ENCODE measurements around the gene CPN1. TPM values are rescaled to one million over a fixed set of nuclear protein-coding genes. Genes with fewer than 3 reads are reported as not detected.
"Not testable (repeated sequence)": the region's sequence is repeated elsewhere in the genome, so short reads cannot be mapped to it uniquely, and the experiment has no call there.

The CPN1 gene
- total RNA-seq, 2 experiments from 2014 or later = not detected

DNA sequence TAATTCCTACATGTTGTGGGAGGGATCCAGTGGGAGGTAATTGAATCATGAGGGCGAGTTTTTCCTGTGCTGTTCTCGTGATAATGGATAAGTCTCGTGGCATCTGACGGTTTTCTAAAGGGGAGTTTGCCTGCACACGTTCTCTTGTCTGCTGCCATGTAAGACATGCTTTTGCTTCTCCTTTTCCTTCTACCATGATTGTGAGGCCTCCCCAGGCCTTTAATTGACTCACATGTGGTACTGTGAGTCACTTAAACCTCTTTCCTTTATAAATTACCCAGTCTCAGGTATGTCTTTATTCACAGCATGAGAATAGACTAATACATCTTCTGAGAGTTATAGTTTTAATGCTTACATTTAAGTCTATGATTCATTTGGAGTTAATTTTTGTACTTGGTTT, 22.6 kb upstream of the CPN1 start:
- no peaks in the 10 kb centered on the region for H3K9me3 Mint-ChIP-seq
- H3K27ac Mint-ChIP-seq = no peak overlapping the region
- H3K4me3 Mint-ChIP-seq = no peak overlapping the region
- DNase-seq = no peak
- H3K36me3 Mint-ChIP-seq = no peaks in the 10 kb centered on the region
- ATAC-seq (ENCODE audit: low read depth) = no peak
- H3K4me1 Mint-ChIP-seq = peaks cover under 1% of the 10 kb centered on the region
- peaks cover 41% of the 10 kb centered on the region for H3K27me3 Mint-ChIP-seq
- POLR2A ChIA-PET = no interaction called here

DNA sequence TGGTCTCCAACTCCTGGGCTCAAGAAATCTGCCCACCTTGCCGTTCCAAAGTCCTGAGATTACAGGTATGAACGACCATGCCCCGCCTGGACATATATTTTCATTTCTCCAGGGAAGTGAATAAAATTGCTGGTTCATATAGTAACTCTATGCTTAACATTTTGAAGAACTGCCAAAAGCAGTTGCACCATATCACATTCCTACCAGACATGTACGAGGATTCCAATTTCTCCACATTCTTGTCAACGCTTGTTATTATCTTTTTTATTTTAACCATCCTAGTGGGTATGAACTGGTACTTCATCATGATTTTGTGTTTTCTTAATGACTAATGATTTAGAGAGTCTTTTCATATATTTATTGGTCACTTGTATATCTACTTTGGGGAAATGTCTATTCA, 21.9 kb upstream of the CPN1 start:
- no peak for ATAC-seq (ENCODE audit: low read depth)
- no peaks in the 10 kb centered on the region for H3K9me3 Mint-ChIP-seq
- H3K27me3 Mint-ChIP-seq = peaks cover 42% of the 10 kb centered on the region
- no peak for DNase-seq
- no peaks in the 10 kb centered on the region for H3K4me1 Mint-ChIP-seq
- POLR2A ChIA-PET = no interaction called here
- no peaks in the 10 kb centered on the region for H3K36me3 Mint-ChIP-seq
- H3K27ac Mint-ChIP-seq = no peak overlapping the region
- no peak overlapping the region for H3K4me3 Mint-ChIP-seq

DNA sequence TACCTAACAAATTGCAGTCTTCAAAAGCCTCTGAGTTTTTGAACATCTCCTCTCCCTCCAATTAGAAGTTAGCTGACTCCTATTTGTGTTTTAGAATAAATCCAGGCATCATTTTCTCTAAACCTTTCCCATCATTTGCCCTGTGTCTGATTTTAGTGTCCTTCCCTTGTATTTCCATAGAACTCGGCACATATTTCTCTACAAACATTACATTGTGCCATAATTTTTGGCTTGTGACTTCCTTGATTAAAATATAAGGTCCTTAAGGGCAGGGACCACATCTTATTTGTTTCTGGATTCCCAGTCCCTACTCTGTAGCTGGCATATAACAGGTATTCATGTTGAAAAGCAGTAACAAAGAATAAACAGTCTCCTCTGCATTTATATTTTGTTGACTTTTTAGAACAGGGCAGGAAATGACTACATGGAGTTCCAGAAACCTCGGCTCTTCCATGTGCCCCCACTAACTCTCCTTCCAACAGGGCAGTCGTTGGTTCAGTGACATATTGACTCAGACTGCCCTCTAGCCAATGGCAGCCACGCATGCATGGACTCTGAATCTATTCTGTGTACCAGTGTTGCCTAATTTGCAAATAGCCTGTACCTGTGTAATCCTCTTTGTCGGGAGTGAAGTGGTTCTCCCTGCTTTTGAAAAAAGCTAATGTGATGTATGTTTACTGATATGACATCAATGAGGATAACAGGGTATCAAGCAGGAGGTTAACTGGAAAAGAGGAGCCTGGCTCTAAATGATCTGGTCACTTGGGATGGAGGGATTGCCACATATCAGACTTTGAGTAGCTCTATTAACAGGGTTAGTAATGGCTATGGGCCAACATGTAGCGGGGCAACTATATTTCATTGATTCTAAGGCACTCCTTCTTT, 19.8 kb upstream of the CPN1 start:
- Mint-ChIP-seq H3K36me3 (no peaks in the 10 kb centered on the region), H3K27ac (no peak overlapping the region), H3K27me3 (peaks cover 41% of the 10 kb centered on the region), H3K4me3 (no peak overlapping the region), H3K9me3 (no peaks in the 10 kb centered on the region), H3K4me1 (no peaks in the 10 kb centered on the region)
- ATAC-seq (ENCODE audit: low read depth) = no peak
- no peak for DNase-seq
- POLR2A ChIA-PET = no interaction called here

DNA sequence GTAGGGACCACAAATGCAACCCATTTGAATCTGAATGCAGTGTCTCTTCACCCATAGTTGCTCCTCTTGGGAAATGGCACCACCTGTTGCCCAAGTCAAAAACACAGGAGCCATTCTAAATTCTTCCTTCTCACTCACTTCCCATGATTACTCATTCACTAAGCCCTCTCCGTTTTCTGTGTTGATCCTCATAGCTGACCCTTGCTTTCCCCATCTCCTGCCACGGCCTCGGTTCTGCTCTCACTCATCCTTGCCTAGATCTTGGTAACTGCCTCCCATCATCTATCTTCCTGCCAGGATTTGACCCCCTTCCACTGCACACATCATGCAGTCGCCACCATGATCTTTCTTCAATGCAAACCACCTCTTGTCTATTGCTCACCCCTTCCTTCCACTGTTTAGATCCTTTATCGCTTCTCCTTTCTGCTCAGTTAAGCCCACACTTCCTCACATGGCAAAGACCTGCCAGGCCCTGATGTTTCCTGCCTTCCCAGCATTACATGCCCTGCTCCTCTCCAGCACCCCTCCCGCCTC, 19.0 kb upstream of the CPN1 start:
- no peaks in the 10 kb centered on the region for H3K4me1 Mint-ChIP-seq
- DNase-seq (no peak), ATAC-seq (ENCODE audit: low read depth) (no peak)
- peaks cover 41% of the 10 kb centered on the region for H3K27me3 Mint-ChIP-seq
- no peaks in the 10 kb centered on the region for H3K36me3 Mint-ChIP-seq
- H3K4me3 Mint-ChIP-seq = no peak overlapping the region
- no peak overlapping the region for H3K27ac Mint-ChIP-seq
- POLR2A ChIA-PET = no interaction called here
- no peaks in the 10 kb centered on the region for H3K9me3 Mint-ChIP-seq

DNA sequence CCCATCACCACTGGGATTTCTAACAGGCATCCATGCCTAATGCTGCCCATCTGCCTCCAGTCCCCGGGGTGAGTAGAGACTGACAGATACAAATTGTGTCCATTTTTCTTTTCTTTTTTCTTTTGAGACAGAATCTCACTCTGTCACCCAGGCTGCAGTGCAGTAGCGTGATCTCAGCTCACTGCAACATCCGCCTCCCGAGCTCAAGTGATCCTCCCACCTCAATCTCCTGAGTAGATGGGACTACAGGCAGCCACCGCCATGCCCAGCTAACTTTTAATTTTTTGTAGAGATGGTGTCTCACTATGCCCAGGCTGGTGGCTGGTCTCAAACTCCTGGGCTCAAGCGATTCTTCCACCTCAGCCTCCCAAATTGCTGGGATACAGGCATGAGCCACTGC, 7.6 kb upstream of the CPN1 start:
- ATAC-seq (ENCODE audit: low read depth) (no peak), DNase-seq (no peak)
- POLR2A ChIA-PET = no interaction called here
- H3K27ac Mint-ChIP-seq = no peak overlapping the region
- H3K27me3 Mint-ChIP-seq = peaks cover 18% of the 10 kb centered on the region
- no peaks in the 10 kb centered on the region for H3K9me3 Mint-ChIP-seq
- no peaks in the 10 kb centered on the region for H3K36me3 Mint-ChIP-seq
- H3K4me1 Mint-ChIP-seq = no peaks in the 10 kb centered on the region
- H3K4me3 Mint-ChIP-seq = no peak overlapping the region

DNA sequence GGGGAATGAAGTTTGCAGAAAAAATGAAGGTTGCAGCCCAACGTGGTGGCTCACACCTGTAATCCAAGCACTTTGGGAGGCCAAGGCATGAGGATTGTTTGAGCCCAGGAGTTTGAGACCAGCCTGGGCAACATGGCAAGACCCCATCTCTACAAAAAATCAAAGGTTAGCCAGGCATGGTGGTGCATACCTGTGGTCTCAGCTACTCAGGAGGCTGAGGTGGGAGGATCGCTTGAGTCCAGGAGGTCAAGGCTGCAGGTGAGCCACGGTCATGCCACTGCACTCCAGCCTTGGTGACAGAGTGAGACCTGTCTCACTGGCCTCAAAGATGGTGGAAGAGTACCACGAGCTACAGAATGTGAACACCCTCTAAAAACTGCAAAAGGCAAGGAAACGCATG, 5.0 kb upstream of the CPN1 start:
- DNase-seq; H3K27ac Mint-ChIP-seq; POLR2A ChIA-PET; H3K36me3 Mint-ChIP-seq; ATAC-seq (ENCODE audit: low read depth); H3K4me1 Mint-ChIP-seq; H3K9me3 Mint-ChIP-seq; H3K4me3 Mint-ChIP-seq: not testable (repeated sequence)
- H3K27me3 Mint-ChIP-seq = peaks cover 26% of the 10 kb centered on the region

DNA sequence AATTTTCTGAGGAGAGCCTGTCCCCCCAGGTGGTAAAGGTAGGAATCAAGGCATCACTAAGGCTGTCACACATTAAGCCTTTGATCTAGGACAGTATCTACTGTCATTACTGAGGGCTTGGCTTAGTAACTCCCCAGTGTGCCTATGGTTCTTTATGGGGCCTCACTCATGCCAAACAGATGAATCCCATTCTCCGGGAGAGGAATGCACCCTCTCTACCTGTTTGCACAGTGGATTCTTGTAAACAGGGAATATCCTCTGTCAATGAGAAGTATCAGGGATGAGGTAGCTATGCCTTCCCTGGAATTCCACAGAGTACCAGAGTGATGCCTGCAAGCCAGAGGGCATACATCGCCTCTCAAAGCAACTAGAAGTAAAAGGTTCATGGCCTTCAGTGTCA, 3.9 kb upstream of the CPN1 start:
- Mint-ChIP-seq H3K4me3 (no peak overlapping the region), H3K9me3 (no peaks in the 10 kb centered on the region), H3K27me3 (peaks cover 27% of the 10 kb centered on the region)

DNA sequence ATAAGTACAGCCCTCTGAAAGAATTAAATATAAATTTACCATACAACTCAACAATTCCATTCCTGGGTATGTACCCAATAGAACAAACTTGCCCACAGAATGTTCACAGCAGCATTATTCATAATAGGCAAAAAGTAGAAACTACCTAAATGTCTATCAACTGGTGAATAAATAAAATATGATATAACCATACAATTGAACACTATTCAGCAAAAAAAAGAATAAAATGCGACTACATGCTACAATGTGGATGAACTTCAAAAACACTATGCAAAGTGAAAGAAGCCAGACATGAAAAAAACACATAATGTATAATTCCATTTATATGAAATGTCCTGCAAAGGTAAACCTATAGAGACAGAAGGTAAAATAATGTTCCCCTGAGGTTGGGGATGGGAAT, 2.0 kb upstream of the CPN1 start:
- ATAC-seq (ENCODE audit: low read depth) = no peak
- H3K4me3 Mint-ChIP-seq = no peak overlapping the region
- no peaks in the 10 kb centered on the region for H3K36me3 Mint-ChIP-seq
- H3K9me3 Mint-ChIP-seq = no peaks in the 10 kb centered on the region
- no peak overlapping the region for H3K27ac Mint-ChIP-seq
- POLR2A ChIA-PET = no interaction called here
- DNase-seq = no peak
- no peaks in the 10 kb centered on the region for H3K4me1 Mint-ChIP-seq
- peaks cover 24% of the 10 kb centered on the region for H3K27me3 Mint-ChIP-seq

More for the DNA sequence above, 3.9 kb upstream of the CPN1 start:
- Mint-ChIP-seq H3K27ac (no peak overlapping the region), H3K4me1 (no peaks in the 10 kb centered on the region), H3K36me3 (no peaks in the 10 kb centered on the region)
- ATAC-seq (ENCODE audit: low read depth) = no peak
- POLR2A ChIA-PET = no interaction called here
- DNase-seq = no peak

DNA sequence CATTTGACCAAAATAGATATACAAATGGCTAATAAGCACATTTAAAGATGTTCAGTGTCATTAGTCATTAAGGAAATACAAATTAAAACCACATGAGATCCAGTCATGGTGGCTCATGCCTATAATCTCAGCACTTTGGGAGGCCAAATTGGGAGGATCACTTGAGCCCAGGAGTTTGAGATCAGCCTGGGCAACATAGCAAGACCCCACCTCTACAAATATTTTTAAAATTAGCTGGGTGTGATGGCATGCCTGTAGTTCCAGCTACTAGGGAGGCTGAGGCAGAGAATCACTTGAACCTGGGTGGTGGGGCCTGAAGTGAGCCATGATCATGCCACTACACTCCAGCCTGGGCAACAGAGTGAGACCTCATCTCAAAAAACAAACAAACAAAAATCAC, 607 bp upstream of the CPN1 start:
- H3K9me3 Mint-ChIP-seq; DNase-seq; H3K27ac Mint-ChIP-seq; H3K4me1 Mint-ChIP-seq; POLR2A ChIA-PET; ATAC-seq (ENCODE audit: low read depth); H3K4me3 Mint-ChIP-seq; H3K36me3 Mint-ChIP-seq: not testable (repeated sequence)
- H3K27me3 Mint-ChIP-seq = peaks cover 21% of the 10 kb centered on the region

DNA sequence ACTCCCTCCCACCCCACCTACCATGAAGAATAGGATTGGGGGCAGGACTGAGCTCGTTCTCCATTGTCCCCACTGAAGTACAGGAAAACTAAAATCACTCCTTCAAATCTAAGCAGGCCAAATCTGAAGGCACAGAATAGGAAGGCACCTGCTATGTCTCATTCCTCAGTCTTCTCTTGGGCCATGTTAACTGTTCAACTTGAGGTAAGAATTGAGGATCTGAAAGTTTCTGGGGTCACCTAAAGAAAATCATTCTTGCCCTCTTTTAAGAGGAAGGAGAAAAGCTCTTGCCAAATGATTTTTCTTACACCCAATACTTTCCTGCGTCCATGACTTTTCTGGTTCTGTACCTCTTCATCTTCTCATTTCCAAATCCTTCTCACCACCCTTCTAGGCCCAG, 4.9 kb downstream of the CPN1 start:
- Mint-ChIP-seq H3K4me3 (no peak overlapping the region), H3K27me3 (peaks cover 12% of the 10 kb centered on the region), H3K4me1 (no peaks in the 10 kb centered on the region), H3K9me3 (no peaks in the 10 kb centered on the region), H3K36me3 (no peaks in the 10 kb centered on the region), H3K27ac (no peak overlapping the region)
- DNase-seq (no peak), ATAC-seq (ENCODE audit: low read depth) (no peak)
- POLR2A ChIA-PET = no interaction called here

DNA sequence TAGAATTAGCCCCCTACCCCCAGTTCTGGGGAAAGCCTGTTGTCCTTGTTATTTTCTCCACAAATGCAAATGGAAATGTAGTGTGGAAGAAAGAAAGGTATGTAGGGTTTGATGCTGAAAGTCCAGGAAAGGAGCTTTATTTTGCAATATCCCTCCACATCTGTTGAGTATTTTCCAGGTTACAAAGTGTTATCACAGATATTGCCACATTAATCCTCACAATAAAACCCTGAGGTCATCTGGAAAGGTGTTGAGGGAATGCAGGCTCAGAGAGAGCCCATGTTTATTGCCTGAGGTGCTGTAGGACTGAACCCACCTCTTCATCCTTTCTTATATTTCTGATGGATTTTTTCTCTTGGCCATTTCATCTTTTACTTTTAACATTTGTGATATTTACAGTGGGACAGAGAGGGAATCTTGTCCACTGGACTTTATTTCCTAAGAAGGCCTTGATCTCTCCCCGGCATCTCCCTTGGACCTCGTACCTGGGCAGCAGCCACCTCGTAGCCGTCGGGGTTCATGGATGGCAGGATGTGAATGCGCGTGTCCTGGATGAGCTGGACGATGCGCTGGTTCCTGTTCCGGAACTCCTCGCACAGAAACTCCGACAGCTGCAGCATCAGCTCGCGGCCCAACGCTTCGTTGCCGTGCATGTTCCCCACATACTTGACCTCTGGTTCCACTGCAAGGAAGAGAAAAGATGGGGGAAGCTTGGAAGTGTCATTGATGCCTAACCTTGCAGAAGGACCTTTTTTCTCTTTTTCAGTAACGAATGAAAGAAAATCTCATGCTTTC, 6.0 kb downstream of the CPN1 start:
- H3K27me3 Mint-ChIP-seq = peaks cover 15% of the 10 kb centered on the region
- DNase-seq (no peak), ATAC-seq (ENCODE audit: low read depth) (no peak)
- no peak overlapping the region for H3K27ac Mint-ChIP-seq
- H3K4me1 Mint-ChIP-seq = no peaks in the 10 kb centered on the region
- no peaks in the 10 kb centered on the region for H3K9me3 Mint-ChIP-seq
- no peaks in the 10 kb centered on the region for H3K36me3 Mint-ChIP-seq
- H3K4me3 Mint-ChIP-seq = no peak overlapping the region
- POLR2A ChIA-PET = no interaction called here

DNA sequence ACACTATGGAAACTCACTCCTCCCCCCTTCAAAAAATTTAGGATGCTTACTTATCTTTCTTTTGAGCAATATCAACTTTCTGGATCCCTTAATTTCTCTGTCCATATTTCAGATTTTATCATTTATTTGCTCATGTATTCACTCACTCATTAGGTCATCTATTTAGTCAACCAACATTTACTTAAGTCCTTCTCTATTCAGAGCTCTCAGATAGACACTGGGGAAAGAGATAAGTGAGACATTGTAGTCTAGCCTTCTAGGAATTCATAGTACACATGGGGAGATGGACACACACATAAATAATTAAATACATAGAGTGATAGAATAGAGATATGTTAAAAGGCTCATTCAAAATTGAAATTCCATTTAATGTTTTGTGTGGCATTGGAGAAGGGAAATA, 9.2 kb downstream of the CPN1 start:
- no peaks in the 10 kb centered on the region for H3K4me1 Mint-ChIP-seq
- POLR2A ChIA-PET = no interaction called here
- H3K27me3 Mint-ChIP-seq = peaks cover 10% of the 10 kb centered on the region
- ATAC-seq (ENCODE audit: low read depth) (no peak), DNase-seq (no peak)
- no peak overlapping the region for H3K4me3 Mint-ChIP-seq
- no peaks in the 10 kb centered on the region for H3K36me3 Mint-ChIP-seq
- H3K27ac Mint-ChIP-seq = no peak overlapping the region
- H3K9me3 Mint-ChIP-seq = no peaks in the 10 kb centered on the region

DNA sequence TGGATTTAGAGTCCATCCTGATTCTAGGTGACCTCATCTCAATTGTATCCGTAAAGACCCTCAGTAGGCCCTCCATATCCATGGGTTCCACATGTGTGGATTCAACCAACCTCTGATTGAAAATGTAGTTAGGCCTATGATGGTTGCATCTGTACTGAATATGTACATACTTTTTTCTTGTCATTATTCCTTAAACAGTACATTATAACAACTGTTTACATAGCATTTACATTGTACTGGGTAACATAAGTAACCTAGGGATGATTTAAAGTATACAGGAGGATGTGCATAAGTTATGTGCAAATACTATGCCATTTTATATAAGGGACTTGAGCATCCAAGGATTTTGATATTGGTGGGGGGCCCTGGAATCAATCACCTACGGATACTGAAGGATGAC, 10.1 kb downstream of the CPN1 start:
- Mint-ChIP-seq H3K27ac (no peak overlapping the region), H3K9me3 (no peaks in the 10 kb centered on the region), H3K27me3 (peaks cover 16% of the 10 kb centered on the region), H3K36me3 (no peaks in the 10 kb centered on the region), H3K4me1 (no peaks in the 10 kb centered on the region), H3K4me3 (no peak overlapping the region)
- ATAC-seq (ENCODE audit: low read depth) = no peak
- DNase-seq = no peak
- POLR2A ChIA-PET = no interaction called here

DNA sequence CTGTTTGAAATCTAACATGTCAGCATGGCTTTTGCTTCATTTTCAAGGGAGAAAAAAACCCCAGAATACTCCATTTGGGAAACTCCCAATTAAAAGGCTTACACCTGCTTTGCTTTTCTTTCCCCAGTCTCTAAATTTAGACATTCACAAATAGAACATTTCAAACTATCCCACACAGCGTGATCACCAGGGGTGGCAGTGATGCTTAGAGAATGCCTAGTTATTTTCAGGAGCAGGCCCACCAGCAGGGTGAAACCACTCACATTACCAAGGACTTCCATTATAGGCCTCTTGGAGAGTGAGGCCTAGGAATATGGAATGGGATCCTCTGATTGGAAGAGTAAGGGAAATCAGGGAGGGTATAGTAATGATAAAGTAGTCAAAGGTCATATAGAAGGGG, 14.2 kb downstream of the CPN1 start:
- Mint-ChIP-seq H3K4me1 (no peaks in the 10 kb centered on the region), H3K27ac (no peak overlapping the region), H3K4me3 (no peak overlapping the region), H3K9me3 (no peaks in the 10 kb centered on the region), H3K36me3 (no peaks in the 10 kb centered on the region), H3K27me3 (peaks cover 20% of the 10 kb centered on the region)
- no peak for DNase-seq
- POLR2A ChIA-PET = no interaction called here
- no peak for ATAC-seq (ENCODE audit: low read depth)

Measured in activated naive CD8-positive, alpha-beta T cell treated with anti-CD3 and anti-CD28 coated beads, Interleukin-2, amount 10 ng/mL, durations not matched to agents 7 days and 5 days (primary cell).